Astrocyte (in vitro differentiated cells and primary cell): ENCODE measurements around the gene CFTR. TPM values are rescaled to one million over a fixed set of nuclear protein-coding genes. Genes with fewer than 3 reads are reported as not detected.

Source experiments
- DNase-seq: peaks from one replicate; pipeline ENCODE4 v3.0.0-alpha.2; 2010; ENCODE audit warnings: low read depth
- FAIRE-seq: peaks from 2 replicates; lab custom pipeline; 2011; peaks lifted over from hg19 to GRCh38; lab: Jason Lieb, UNC
- H2AFZ ChIP-seq: 2 replicates; pipeline ENCODE4 v1.6.0; 2012; ENCODE audit warnings: low read depth, low read length, inconsistent platforms
- H3K27ac ChIP-seq: 2 replicates; pipeline ENCODE4 v1.5.1; 2011; ENCODE audit warnings: low read depth, low read length, inconsistent platforms
- H3K27me3 ChIP-seq: 2 replicates; pipeline ENCODE4 v1.6.0; 2011; ENCODE audit warnings: low read length, inconsistent platforms; ENCODE audit not compliant: insufficient read depth
- H3K36me3 ChIP-seq: 2 replicates; pipeline ENCODE4 v1.5.1; 2011; ENCODE audit warnings: low read length, inconsistent platforms; ENCODE audit not compliant: insufficient read depth
- H3K4me1 ChIP-seq: 2 replicates; pipeline ENCODE4 v1.5.1; 2011; ENCODE audit warnings: low read length, inconsistent platforms; ENCODE audit not compliant: insufficient read depth
- H3K4me2 ChIP-seq: 2 replicates; pipeline ENCODE4 v1.6.0; 2012; ENCODE audit warnings: low read length, inconsistent platforms
- H3K4me3 ChIP-seq: 2 replicates; pipeline ENCODE4 v1.5.1; 2011; ENCODE audit warnings: low read depth, mild to moderate bottlenecking, low read length, inconsistent platforms; ENCODE audit not compliant: insufficient read depth
- H3K79me2 ChIP-seq: 2 replicates; pipeline ENCODE4 v1.6.0; 2012; ENCODE audit warnings: mild to moderate bottlenecking, low read length, inconsistent platforms; ENCODE audit not compliant: insufficient read depth
- H3K9ac ChIP-seq: 2 replicates; pipeline ENCODE4 v1.6.0; 2012; ENCODE audit warnings: mild to moderate bottlenecking, low read length, inconsistent platforms
- H3K9me3 ChIP-seq: 2 replicates; pipeline ENCODE4 v1.5.1; 2012; ENCODE audit warnings: low read depth, mild to moderate bottlenecking, low read length, inconsistent platforms; ENCODE audit not compliant: insufficient read depth
- H4K20me1 ChIP-seq: 2 replicates; pipeline ENCODE4 v1.6.0; 2012; ENCODE audit warnings: low read length, inconsistent platforms; ENCODE audit not compliant: insufficient read depth
- H3K27ac Mint-ChIP-seq: one replicate; pipeline ENCODE4 v1.8.0; 2021; ENCODE audit warnings: mild to moderate bottlenecking, mixed read lengths; ENCODE audit not compliant: unreplicated experiment
- H3K27me3 Mint-ChIP-seq: one replicate; pipeline ENCODE4 v1.8.0; 2021; ENCODE audit warnings: low read depth, mixed read lengths; ENCODE audit not compliant: unreplicated experiment
- H3K36me3 Mint-ChIP-seq: one replicate; pipeline ENCODE4 v1.8.0; 2021; ENCODE audit warnings: low read depth, mixed read lengths; ENCODE audit not compliant: unreplicated experiment
- H3K4me1 Mint-ChIP-seq: one replicate; pipeline ENCODE4 v1.8.0; 2021; ENCODE audit warnings: low read depth, mixed read lengths; ENCODE audit not compliant: unreplicated experiment
- H3K4me3 Mint-ChIP-seq: one replicate; pipeline ENCODE4 v1.8.0; 2021; ENCODE audit warnings: mild to moderate bottlenecking, moderate library complexity, mixed read lengths; ENCODE audit not compliant: unreplicated experiment
- H3K9me3 Mint-ChIP-seq: one replicate; pipeline ENCODE4 v1.8.0; 2021; ENCODE audit warnings: mild to moderate bottlenecking, mixed read lengths; ENCODE audit not compliant: unreplicated experiment
- CTCF ChIP-seq: IDR thresholded peaks from 2 replicates; pipeline ENCODE4 v1.5.1; 2011; ENCODE audit warnings: low read depth, mild to moderate bottlenecking, inconsistent platforms, low read length, moderate library complexity; ENCODE audit not compliant: insufficient read depth
- EZH2 ChIP-seq: IDR thresholded peaks from 2 replicates; pipeline ENCODE4 v1.6.1; 2012; ENCODE audit warnings: mild to moderate bottlenecking, low read length, inconsistent platforms; ENCODE audit not compliant: insufficient read depth
- total RNA-seq: library from RNA; stranded (reverse); gene quantifications from 2 replicates; pipeline ENCODE4 v1.2.1, GENCODE V29; 2021

The CFTR gene
- total RNA-seq, 1 donor from 2014 or later: 2.5 TPM

- Mint-ChIP-seq H3K4me1 (peaks cover 3% of the 10 kb centered on the region), H3K27me3 (no peaks in the 10 kb centered on the region), H3K27ac (no peak overlapping the region), H3K4me3 (no peak overlapping the region), H3K9me3 (no peaks in the 10 kb centered on the region), H3K36me3 (no peaks in the 10 kb centered on the region)
- no peak for TF ChIP-seq CTCF
- TF ChIP-seq EZH2: no peak
- FAIRE-seq (no peak), DNase-seq (no peak)
- Histone ChIP-seq H3K27me3 (no peaks in the 10 kb centered on the region), H3K36me3 (no peaks in the 10 kb centered on the region), H4K20me1 (no peaks in the 10 kb centered on the region), H2AFZ (no peak overlapping the region), H3K4me2 (no peak overlapping the region), H3K79me2 (no peaks in the 10 kb centered on the region), H3K27ac (no peak overlapping the region), H3K4me3 (no peak overlapping the region), H3K9me3 (no peaks in the 10 kb centered on the region), H3K4me1 (no peaks in the 10 kb centered on the region), H3K9ac (no peak overlapping the region)
These were observed 84.8 kb downstream of the CFTR start for GRCh38 chr7:117564627-117565026.

GRCh38 chr7:117565226-117565625 lies 85.4 kb downstream of the CFTR start:
- Histone ChIP-seq H3K27me3 (no peaks in the 10 kb centered on the region), H3K36me3 (no peaks in the 10 kb centered on the region), H2AFZ (no peak overlapping the region), H3K9me3 (no peaks in the 10 kb centered on the region), H3K79me2 (no peaks in the 10 kb centered on the region), H4K20me1 (no peaks in the 10 kb centered on the region), H3K27ac (no peak overlapping the region), H3K4me3 (no peak overlapping the region), H3K9ac (no peak overlapping the region), H3K4me2 (no peak overlapping the region), H3K4me1 (no peaks in the 10 kb centered on the region)
- FAIRE-seq: no peak
- Mint-ChIP-seq H3K4me1 (peaks cover 3% of the 10 kb centered on the region), H3K4me3 (no peak overlapping the region), H3K27ac (no peak overlapping the region), H3K9me3 (no peaks in the 10 kb centered on the region), H3K36me3 (no peaks in the 10 kb centered on the region), H3K27me3 (no peaks in the 10 kb centered on the region)
- no peak for DNase-seq
- no peak for TF ChIP-seq CTCF
- TF ChIP-seq EZH2: no peak

- FAIRE-seq: no peak
- no peaks in the 10 kb centered on the region for H3K27me3 ChIP-seq
- H3K4me1 Mint-ChIP-seq: peaks cover 1% of the 10 kb centered on the region
These were observed 88.0 kb downstream of the CFTR start for GRCh38 chr7:117567781-117568180.

More at GRCh38 chr7:117567781-117568180, 88.0 kb downstream of the CFTR start:
- no peaks in the 10 kb centered on the region for H4K20me1 ChIP-seq
- H3K9me3 ChIP-seq: no peaks in the 10 kb centered on the region
- no peak overlapping the region for H3K27ac ChIP-seq
- H3K9ac ChIP-seq: no peak overlapping the region
- no peaks in the 10 kb centered on the region for H3K36me3 Mint-ChIP-seq
- H3K9me3 Mint-ChIP-seq: no peaks in the 10 kb centered on the region
- no peak overlapping the region for H2AFZ ChIP-seq
- H3K4me1 ChIP-seq: no peaks in the 10 kb centered on the region
- H3K79me2 ChIP-seq: no peaks in the 10 kb centered on the region
- no peak overlapping the region for H3K4me3 Mint-ChIP-seq
- H3K27ac Mint-ChIP-seq: no peak overlapping the region
- no peaks in the 10 kb centered on the region for H3K27me3 Mint-ChIP-seq
- H3K4me3 ChIP-seq: no peak overlapping the region
- H3K36me3 ChIP-seq: no peaks in the 10 kb centered on the region
- DNase-seq: no peak
- TF ChIP-seq CTCF: no peak
- no peak for TF ChIP-seq EZH2
- H3K4me2 ChIP-seq: no peak overlapping the region
